HAP-1 (cell line): ENCODE data around the gene KRTAP4-3.
"Not testable (repeated sequence)": the region's sequence is repeated elsewhere in the genome, so short reads cannot be mapped to it uniquely, and the experiment has no call there.

Experiments used
- DNase-seq, 2 experiments: peaks; one replicate each; pipeline ENCODE4 v3.0.0-alpha.2; 2016 to 2020; ENCODE audit warnings: low spot score in 2 of 2
- H3K27me3 ChIP-seq: fragments of 250-450 bp; sonication (Bioruptor Pico); 2 replicates; pipeline ENCODE4 v1.5.1; 2020; ENCODE audit warnings: low read depth, mild to moderate bottlenecking, moderate library complexity
- H3K36me3 ChIP-seq: fragments of 250-450 bp; sonication (Bioruptor Pico); replicated peaks from 2 replicates; pipeline ENCODE4 v1.5.1; 2020; ENCODE audit warnings: mild to moderate bottlenecking
- H3K4me1 ChIP-seq: fragments of 250-450 bp; sonication (Bioruptor Pico); 2 replicates; pipeline ENCODE4 v1.5.1; 2020; ENCODE audit warnings: mild to moderate bottlenecking
- H3K4me3 ChIP-seq: fragments of 250-450 bp; sonication (Bioruptor Pico); 2 replicates; pipeline ENCODE4 v1.5.1; 2020; ENCODE audit warnings: mild to moderate bottlenecking, moderate library complexity
- H3K9me3 ChIP-seq: fragments of 250-450 bp; sonication (Bioruptor Pico); 2 replicates; pipeline ENCODE4 v1.5.1; 2020; ENCODE audit warnings: mild to moderate bottlenecking, moderate library complexity
- in situ Hi-C: fragments of 300-500 bp; cut with MboI; formaldehyde crosslinking; loops from 3 replicates; pipeline ENCODE4 v1.14.3; 2020; ENCODE audit warnings: low sequenced_read_pairs, inconsistent platforms, mixed read lengths

The KRTAP4-3 gene

GRCh38 chr17:41119696-41120690 is 48.0 kb downstream of the KRTAP4-3 start:
- H3K4me3 ChIP-seq, H3K9me3 ChIP-seq, H3K4me1 ChIP-seq, H3K27me3 ChIP-seq, H3K36me3 ChIP-seq, in situ Hi-C loops, DNase-seq: not testable (repeated sequence)

- no peaks in the 10 kb centered on the region for H3K36me3 ChIP-seq
- in situ Hi-C loops = no loop called here
- H3K27me3 ChIP-seq = 0 out of 2 replicates have a peak, but pooled peaks cover 3% of the 10 kb centered on the region
- DNase-seq = no peak
- H3K9me3 ChIP-seq = no peaks in the 10 kb centered on the region
- H3K4me1 ChIP-seq = no peaks in the 10 kb centered on the region
- no peak overlapping the region for H3K4me3 ChIP-seq
Measured at GRCh38 chr17:41118721-41119120, 49.3 kb downstream of the KRTAP4-3 start.

DNA sequence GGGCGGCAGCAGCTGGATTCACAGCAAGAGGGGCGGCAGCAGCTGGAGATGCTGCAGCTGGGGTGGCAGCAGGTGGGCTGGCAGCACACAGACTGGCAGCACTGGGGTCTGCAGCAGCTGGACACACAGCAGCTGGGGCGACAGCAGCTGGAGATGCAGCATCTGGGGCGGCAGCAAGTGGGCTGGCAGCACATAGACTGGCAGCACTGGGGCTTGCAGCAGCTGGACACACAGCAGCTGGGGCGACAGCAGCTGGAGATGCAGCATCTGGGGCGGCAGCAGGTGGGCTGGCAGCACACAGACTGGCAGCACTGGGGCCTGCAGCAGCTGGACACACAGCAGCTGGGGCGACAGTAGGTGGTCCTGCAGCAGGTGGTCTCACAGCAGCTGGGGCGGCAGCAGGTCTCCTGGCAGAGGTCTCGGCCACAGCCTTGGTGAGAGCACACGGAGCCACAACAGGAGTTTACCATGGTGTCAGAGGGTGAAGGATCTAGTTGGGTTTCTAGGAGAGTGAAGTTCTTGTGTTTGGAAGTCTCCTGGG is 50.1 kb downstream of the KRTAP4-3 start, which contains the start of gene KRTAP4-11:
TSS of gene KRTAP4-11 (minus strand) at position 528 of the 541 bp plus-strand sequence. CDS start at position 470, 58 bp downstream.
- DNase-seq, H3K9me3 ChIP-seq, H3K36me3 ChIP-seq, H3K27me3 ChIP-seq, in situ Hi-C loops, H3K4me3 ChIP-seq, H3K4me1 ChIP-seq: not testable (repeated sequence)
